Subcutaneous abdominal adipose tissue (tissue), 5 donors: ENCODE measurements around the gene HHEX.
"Not testable (repeated sequence)": the region's sequence is repeated elsewhere in the genome, so short reads cannot be mapped to it uniquely, and the experiment has no call there.

Experiments used
- H3K27ac ChIP-seq: one replicate; pipeline ENCODE4 v1.7.0; 2013; ENCODE audit warnings: low read depth, mild to moderate bottlenecking, inconsistent platforms, low read length, moderate library complexity
- H3K27me3 ChIP-seq, 5 donors: one replicate each; pipeline ENCODE4 v1.7.0; 2013; ENCODE audit warnings: low read length in 5 of 5, inconsistent platforms in 1 of 5; ENCODE audit not compliant: control insufficient read depth in 5 of 5, insufficient read depth in 4 of 5
- H3K36me3 ChIP-seq, 5 donors: one replicate each; pipeline ENCODE4 v1.7.0; 2013; ENCODE audit warnings: low read length in 5 of 5; ENCODE audit not compliant: control insufficient read depth in 5 of 5, insufficient read depth in 5 of 5
- H3K4me1 ChIP-seq, 5 donors: one replicate each; pipeline ENCODE4 v1.7.0; 2013; ENCODE audit warnings: low read length in 5 of 5, mild to moderate bottlenecking in 3 of 5, moderate library complexity in 1 of 5; ENCODE audit not compliant: control insufficient read depth in 5 of 5, insufficient read depth in 5 of 5
- H3K4me3 ChIP-seq, 5 donors: one replicate each; pipeline ENCODE4 v1.7.0; 2013; ENCODE audit warnings: low read length in 5 of 5, low read depth in 1 of 5
- H3K9ac ChIP-seq, 5 donors: one replicate each; pipeline ENCODE4 v1.7.0; 2013; ENCODE audit warnings: low read length in 5 of 5, mild to moderate bottlenecking in 4 of 5, moderate library complexity in 3 of 5
- H3K9me3 ChIP-seq, 5 donors: one replicate each; pipeline ENCODE4 v1.7.0; 2013; ENCODE audit warnings: low read length in 5 of 5; ENCODE audit not compliant: control insufficient read depth in 5 of 5
- donor health status: healthy.
- donor health status: healthy.
- donor health status: healthy.
- donor health status: healthy.
- donor health status: healthy.

The HHEX gene

GRCh38 chr10:92729886-92730285 is 40.1 kb downstream of the HHEX start:
- H3K9ac ChIP-seq, result no peak overlapping the region
- H3K4me3 ChIP-seq, result no peak overlapping the region
- H3K27ac ChIP-seq, result no peak overlapping the region
- H3K27me3 ChIP-seq, result peaks cover 0 to 3% (median 0%) of the 10 kb centered on the region in 5 donors
- H3K36me3 ChIP-seq, result no peaks in the 10 kb centered on the region
- no peaks in the 10 kb centered on the region for H3K9me3 ChIP-seq
- no peaks in the 10 kb centered on the region for H3K4me1 ChIP-seq

GRCh38 chr10:92732958-92733357 is 43.2 kb downstream of the HHEX start:
- no peak overlapping the region for H3K9ac ChIP-seq
- no peaks in the 10 kb centered on the region for H3K36me3 ChIP-seq
- H3K4me3 ChIP-seq, result no peak overlapping the region
- H3K27ac ChIP-seq, result no peak overlapping the region
- no peaks in the 10 kb centered on the region for H3K27me3 ChIP-seq
- H3K4me1 ChIP-seq, result no peaks in the 10 kb centered on the region
- H3K9me3 ChIP-seq, result no peaks in the 10 kb centered on the region

GRCh38 chr10:92734301-92734700 is 44.5 kb downstream of the HHEX start:
- no peaks in the 10 kb centered on the region for H3K36me3 ChIP-seq
- no peaks in the 10 kb centered on the region for H3K27me3 ChIP-seq
- H3K27ac ChIP-seq, result no peak overlapping the region
- no peaks in the 10 kb centered on the region for H3K4me1 ChIP-seq
- H3K9ac ChIP-seq, result no peak overlapping the region
- H3K9me3 ChIP-seq, result no peaks in the 10 kb centered on the region
- H3K4me3 ChIP-seq, result no peak overlapping the region

GRCh38 chr10:92735938-92736337 is 46.2 kb downstream of the HHEX start:
- H3K27me3 ChIP-seq, result no peaks in the 10 kb centered on the region
- no peak overlapping the region for H3K4me3 ChIP-seq
- H3K36me3 ChIP-seq, result no peaks in the 10 kb centered on the region
- no peak overlapping the region for H3K9ac ChIP-seq
- H3K9me3 ChIP-seq, result no peaks in the 10 kb centered on the region
- H3K27ac ChIP-seq, result no peak overlapping the region
- no peaks in the 10 kb centered on the region for H3K4me1 ChIP-seq

GRCh38 chr10:92737484-92737883 is 47.7 kb downstream of the HHEX start:
- no peaks in the 10 kb centered on the region for H3K36me3 ChIP-seq
- no peak overlapping the region for H3K9ac ChIP-seq
- H3K27me3 ChIP-seq, result no peaks in the 10 kb centered on the region
- no peak overlapping the region for H3K27ac ChIP-seq
- H3K4me1 ChIP-seq, result peaks cover 0 to 5% (median 0%) of the 10 kb centered on the region in 5 donors
- H3K4me3 ChIP-seq, result no peak overlapping the region
- no peaks in the 10 kb centered on the region for H3K9me3 ChIP-seq

GRCh38 chr10:92740762-92741161 is 51.0 kb downstream of the HHEX start:
- no peaks in the 10 kb centered on the region for H3K27me3 ChIP-seq

GRCh38 chr10:92741741-92742140 is 52.0 kb downstream of the HHEX start:
- H3K4me1 ChIP-seq, H3K27me3 ChIP-seq, H3K9me3 ChIP-seq, H3K27ac ChIP-seq, H3K4me3 ChIP-seq, H3K36me3 ChIP-seq, H3K9ac ChIP-seq: not testable (repeated sequence)

More at GRCh38 chr10:92740762-92741161, 51.0 kb downstream of the HHEX start:
- Histone ChIP-seq H3K9ac (no peak overlapping the region), H3K4me1 (peaks cover 0 to 6% (median 0%) of the 10 kb centered on the region in 5 donors), H3K36me3 (no peaks in the 10 kb centered on the region), H3K9me3 (no peaks in the 10 kb centered on the region), H3K4me3 (no peak overlapping the region), H3K27ac (no peak overlapping the region)

- Histone ChIP-seq H3K9me3 (no peaks in the 10 kb centered on the region), H3K4me1 (peaks cover 0 to 6% (median 0%) of the 10 kb centered on the region in 5 donors), H3K27me3 (no peaks in the 10 kb centered on the region), H3K36me3 (no peaks in the 10 kb centered on the region), H3K4me3 (no peak overlapping the region), H3K27ac (no peak overlapping the region), H3K9ac (no peak overlapping the region)
Observed at GRCh38 chr10:92742331-92743228, 52.8 kb downstream of the HHEX start.
